Testis (tissue), 3 donors: ENCODE results near the gene MAP2K3. TPM values are rescaled to one million over a fixed set of nuclear protein-coding genes. Genes with fewer than 3 reads are reported as not detected.

ENCODE experiments used
- DNase-seq: peaks from one replicate; pipeline ENCODE4 v3.0.0-alpha.2; 2019
- H3K27ac ChIP-seq, 2 donors: fragments of 200-600 bp; sonication (generic); one replicate each; pipeline ENCODE4 v1.5.1; 2019
- H3K27me3 ChIP-seq: fragments of 200-600 bp; sonication (generic); one replicate; pipeline ENCODE4 v1.5.1; 2019
- H3K36me3 ChIP-seq: fragments of 200-600 bp; sonication (generic); one replicate; pipeline ENCODE4 v1.5.1; 2017; ENCODE audit warnings: low read depth; ENCODE audit errors: missing control alignments
- H3K4me1 ChIP-seq: fragments of 200-600 bp; sonication (generic); one replicate; pipeline ENCODE4 v1.5.1; 2019
- H3K4me3 ChIP-seq, 2 donors: fragments of 200-600 bp; sonication (generic); one replicate each; pipeline ENCODE4 v1.5.1; 2017 to 2019
- H3K9me3 ChIP-seq: fragments of 200-600 bp; sonication (generic); one replicate; pipeline ENCODE4 v1.5.1; 2017
- POLR2A ChIP-seq: fragments of 450-650 bp; IDR thresholded peaks from one replicate; pipeline ENCODE4 v1.6.1; 2017; ENCODE audit warnings: antibody characterized with exemption, mild to moderate bottlenecking, moderate library complexity
- WGBS, 2 donors: methylation state at CpG; one replicate each; pipeline ENCODE4 v1.1.5; 2018; 5-methylcytosine and 5-hydroxymethylcytosine counted together
- intact Hi-C: fragments of 100-400 bp; cut with DNase I; formaldehyde crosslinking; loops from one replicate; pipeline ENCODE4 v1.15.1; 2023; ENCODE audit warnings: low total_unique reads
- polyA plus RNA-seq: library from polyadenylated mRNA; stranded (reverse); fragments of 350-450 nt; fragmentation: Illumina TruSeq; extraction: RNeasy Lipid Tissue Mini Kit (QIAGEN cat#74804); gene quantifications from one replicate; pipeline ENCODE4 v1.2.3, GENCODE V29; 2014; ENCODE audit warnings: low read depth, low replicate concordance; ENCODE audit not compliant: insufficient read depth
- total RNA-seq, 2 donors: library from RNA; depleted of rRNA; stranded (reverse); fragments of >200 nt; gene quantifications; one replicate each; pipeline ENCODE4 v1.2.3, GENCODE V29; 2016
- TF ChIP-seq, protein P1 (sequence below), 3 experiments: fragments of 450-650 bp in 2 of 3; fragments of 200-600 bp in 1 of 3; sonication (generic) in 1 of 3; IDR thresholded peaks; one replicate each; pipeline ENCODE4 v1.5.1; 2016 to 2019; ENCODE audit warnings: antibody characterized with exemption in 3 of 3, mild to moderate bottlenecking in 2 of 3, moderate library complexity in 1 of 3

Gene MAP2K3
- total and polyA plus RNA-seq, 3 donors from 2014 or later = 13.5 to 17.5 (median 15.4) TPM

- no peak overlapping the region for H3K27ac ChIP-seq
- peaks cover 4% of the 10 kb centered on the region for H3K4me1 ChIP-seq
- no peak for TF ChIP-seq POLR2A
- TF ChIP-seq, protein P1, sequence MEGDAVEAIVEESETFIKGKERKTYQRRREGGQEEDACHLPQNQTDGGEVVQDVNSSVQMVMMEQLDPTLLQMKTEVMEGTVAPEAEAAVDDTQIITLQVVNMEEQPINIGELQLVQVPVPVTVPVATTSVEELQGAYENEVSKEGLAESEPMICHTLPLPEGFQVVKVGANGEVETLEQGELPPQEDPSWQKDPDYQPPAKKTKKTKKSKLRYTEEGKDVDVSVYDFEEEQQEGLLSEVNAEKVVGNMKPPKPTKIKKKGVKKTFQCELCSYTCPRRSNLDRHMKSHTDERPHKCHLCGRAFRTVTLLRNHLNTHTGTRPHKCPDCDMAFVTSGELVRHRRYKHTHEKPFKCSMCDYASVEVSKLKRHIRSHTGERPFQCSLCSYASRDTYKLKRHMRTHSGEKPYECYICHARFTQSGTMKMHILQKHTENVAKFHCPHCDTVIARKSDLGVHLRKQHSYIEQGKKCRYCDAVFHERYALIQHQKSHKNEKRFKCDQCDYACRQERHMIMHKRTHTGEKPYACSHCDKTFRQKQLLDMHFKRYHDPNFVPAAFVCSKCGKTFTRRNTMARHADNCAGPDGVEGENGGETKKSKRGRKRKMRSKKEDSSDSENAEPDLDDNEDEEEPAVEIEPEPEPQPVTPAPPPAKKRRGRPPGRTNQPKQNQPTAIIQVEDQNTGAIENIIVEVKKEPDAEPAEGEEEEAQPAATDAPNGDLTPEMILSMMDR (IDR thresholded peaks at IDR 0.05) = no peak
- 58 to 83% methylated on average over 3 of the region's 3 CpGs for WGBS, 2 donors
- intact Hi-C loops = no loop called here
- no peaks in the 10 kb centered on the region for H3K36me3 ChIP-seq
- H3K9me3 ChIP-seq = no peaks in the 10 kb centered on the region
- no peak for DNase-seq
- H3K27me3 ChIP-seq = no peaks in the 10 kb centered on the region
- no peak overlapping the region for H3K4me3 ChIP-seq
Observed at GRCh38 chr17:21351366-21352065, 67.0 kb downstream of the MAP2K3 start.

DNA sequence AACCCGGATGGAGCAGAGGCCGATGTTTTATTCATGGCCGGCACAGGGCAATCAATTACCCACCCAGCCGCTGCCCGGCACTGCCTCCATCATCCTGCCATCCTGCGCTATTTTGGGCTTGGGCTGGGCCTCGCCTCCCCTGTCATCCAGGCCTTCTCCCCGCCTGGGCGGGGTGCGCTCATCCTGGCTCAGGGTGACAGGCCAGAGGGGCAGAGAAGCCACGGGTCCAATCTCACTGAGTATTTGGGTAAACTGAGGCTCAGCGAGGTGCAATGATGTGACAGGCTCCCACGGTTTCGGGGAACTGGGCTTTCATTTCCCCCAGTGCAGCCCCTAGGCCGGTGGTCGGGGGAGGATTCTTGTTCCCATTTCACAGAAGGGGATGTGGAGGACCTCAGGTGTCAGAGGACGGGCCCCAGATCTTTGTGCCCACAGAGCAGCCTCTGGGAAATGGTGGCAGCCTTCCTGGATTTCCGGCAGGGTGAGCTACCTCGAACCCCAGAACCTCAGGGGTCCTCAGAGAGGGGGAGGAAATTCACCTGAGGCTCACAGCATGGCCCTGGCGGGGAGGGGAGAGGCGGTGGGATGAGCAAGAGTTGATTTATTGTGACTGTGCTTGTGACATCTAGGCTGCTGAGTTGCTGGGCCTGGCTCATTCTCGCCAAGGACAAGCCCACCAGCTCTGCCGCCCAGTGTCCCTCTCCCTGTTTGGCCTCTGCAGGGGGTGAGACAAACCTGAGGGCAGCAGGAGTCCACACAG, 67.9 kb downstream of the MAP2K3 start:
- no peak overlapping the region for H3K4me3 ChIP-seq
- no peak overlapping the region for H3K27ac ChIP-seq
- 90 to 92% methylated on average over 4 to 23 of the region's 23 CpGs for WGBS, 2 donors
- H3K27me3 ChIP-seq = no peaks in the 10 kb centered on the region
- no peaks in the 10 kb centered on the region for H3K9me3 ChIP-seq
- TF ChIP-seq, protein P1 (IDR thresholded peaks at IDR 0.05) = no peak
- no peak for TF ChIP-seq POLR2A
- intact Hi-C loops = no loop called here
- H3K4me1 ChIP-seq = no peaks in the 10 kb centered on the region
- no peaks in the 10 kb centered on the region for H3K36me3 ChIP-seq
- DNase-seq = no peak

DNA sequence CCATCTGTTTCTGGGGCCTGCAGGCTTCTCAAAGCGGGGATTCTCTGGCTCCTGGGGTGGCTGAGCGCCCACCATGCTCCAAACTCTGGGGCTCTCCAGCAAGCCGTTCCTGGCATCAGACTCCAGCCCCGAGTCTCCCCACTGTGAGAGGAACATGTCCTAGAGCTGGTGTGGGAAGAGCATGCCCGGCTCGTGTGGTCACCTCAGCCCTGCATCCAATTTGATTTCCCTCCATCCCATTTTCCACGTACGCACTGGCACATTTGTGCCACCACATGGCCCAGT, 68.4 kb downstream of the MAP2K3 start:
- intact Hi-C loops = no loop called here
- 82 to 96% methylated on average over 5 to 8 of the region's 8 CpGs for WGBS, 2 donors
- TF ChIP-seq, protein P1 (IDR thresholded peaks at IDR 0.05) = no peak
- no peak for TF ChIP-seq POLR2A
- no peak overlapping the region for H3K27ac ChIP-seq
- H3K4me1 ChIP-seq = no peaks in the 10 kb centered on the region
- H3K27me3 ChIP-seq = no peaks in the 10 kb centered on the region
- no peaks in the 10 kb centered on the region for H3K36me3 ChIP-seq
- no peaks in the 10 kb centered on the region for H3K9me3 ChIP-seq
- no peak for DNase-seq
- no peak overlapping the region for H3K4me3 ChIP-seq

DNA sequence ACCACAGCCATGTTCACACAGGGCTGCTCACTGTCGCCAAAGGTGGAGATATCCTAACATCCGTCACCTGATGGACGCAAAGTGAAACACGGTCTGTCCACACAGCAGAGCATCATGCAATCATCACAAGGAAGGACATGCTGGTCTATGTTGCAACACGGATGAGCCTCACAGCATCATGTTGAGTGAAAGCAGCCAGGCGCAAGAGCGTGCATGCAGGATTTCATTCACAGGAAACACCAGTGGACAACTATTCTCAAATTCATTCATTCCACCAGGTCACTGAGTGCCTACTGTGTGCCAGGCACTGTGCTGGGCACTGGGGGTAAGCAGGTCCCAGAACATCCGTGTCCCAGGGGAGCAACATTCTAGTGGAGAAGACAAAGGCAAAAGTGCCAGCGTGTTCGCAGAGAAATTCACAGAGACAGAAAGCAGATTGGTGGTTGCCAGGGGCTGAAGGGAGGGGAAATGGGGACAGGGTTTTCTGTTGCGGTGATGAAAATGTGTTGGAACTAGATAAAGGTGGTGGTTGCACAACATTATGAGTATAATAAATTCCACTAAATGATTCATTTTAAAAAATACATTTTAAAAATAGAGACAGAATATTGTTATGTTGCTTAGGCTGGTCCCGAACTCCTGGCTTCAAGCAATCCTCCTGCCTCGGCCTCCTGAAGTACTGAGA, 69.0 kb downstream of the MAP2K3 start:
- Histone ChIP-seq H3K27me3 (no peaks in the 10 kb centered on the region), H3K27ac (no peak overlapping the region), H3K4me1 (no peaks in the 10 kb centered on the region), H3K4me3 (no peak overlapping the region), H3K36me3 (no peaks in the 10 kb centered on the region), H3K9me3 (no peaks in the 10 kb centered on the region)
- no peak for TF ChIP-seq POLR2A
- TF ChIP-seq, protein P1 (IDR thresholded peaks at IDR 0.05) = no peak
- WGBS, 2 donors = 89% methylated on average over 13 of the region's 13 CpGs
- DNase-seq = no peak
- intact Hi-C loops = no loop called here
